Testis (tissue), 3 donors: ENCODE data around the gene LMNTD2. TPM values are rescaled to one million over a fixed set of nuclear protein-coding genes. Genes with fewer than 3 reads are reported as not detected.
"Not testable (repeated sequence)": the region's sequence is repeated elsewhere in the genome, so short reads cannot be mapped to it uniquely, and the experiment has no call there.

Source experiments
- DNase-seq: peaks from one replicate; pipeline ENCODE4 v3.0.0-alpha.2; 2019
- H3K27ac ChIP-seq, 2 donors: fragments of 200-600 bp; sonication (generic); one replicate each; pipeline ENCODE4 v1.5.1; 2019
- H3K27me3 ChIP-seq: fragments of 200-600 bp; sonication (generic); one replicate; pipeline ENCODE4 v1.5.1; 2019
- H3K36me3 ChIP-seq: fragments of 200-600 bp; sonication (generic); one replicate; pipeline ENCODE4 v1.5.1; 2017; ENCODE audit warnings: low read depth; ENCODE audit errors: missing control alignments
- H3K4me1 ChIP-seq: fragments of 200-600 bp; sonication (generic); one replicate; pipeline ENCODE4 v1.5.1; 2019
- H3K4me3 ChIP-seq, 2 donors: fragments of 200-600 bp; sonication (generic); one replicate each; pipeline ENCODE4 v1.5.1; 2017 to 2019
- H3K9me3 ChIP-seq: fragments of 200-600 bp; sonication (generic); one replicate; pipeline ENCODE4 v1.5.1; 2017
- POLR2A ChIP-seq: fragments of 450-650 bp; IDR thresholded peaks from one replicate; pipeline ENCODE4 v1.6.1; 2017; ENCODE audit warnings: antibody characterized with exemption, mild to moderate bottlenecking, moderate library complexity
- WGBS, 2 donors: methylation state at CpG; one replicate each; pipeline ENCODE4 v1.1.5; 2018; 5-methylcytosine and 5-hydroxymethylcytosine counted together
- intact Hi-C: fragments of 100-400 bp; cut with DNase I; formaldehyde crosslinking; loops from one replicate; pipeline ENCODE4 v1.15.1; 2023; ENCODE audit warnings: low total_unique reads
- polyA plus RNA-seq: library from polyadenylated mRNA; stranded (reverse); fragments of 350-450 nt; fragmentation: Illumina TruSeq; extraction: RNeasy Lipid Tissue Mini Kit (QIAGEN cat#74804); gene quantifications from one replicate; pipeline ENCODE4 v1.2.3, GENCODE V29; 2014; ENCODE audit warnings: low read depth, low replicate concordance; ENCODE audit not compliant: insufficient read depth
- total RNA-seq, 2 donors: library from RNA; depleted of rRNA; stranded (reverse); fragments of >200 nt; gene quantifications; one replicate each; pipeline ENCODE4 v1.2.3, GENCODE V29; 2016
- TF ChIP-seq, protein P1 (sequence below), 3 experiments: fragments of 450-650 bp in 2 of 3; fragments of 200-600 bp in 1 of 3; sonication (generic) in 1 of 3; IDR thresholded peaks; one replicate each; pipeline ENCODE4 v1.5.1; 2016 to 2019; ENCODE audit warnings: antibody characterized with exemption in 3 of 3, mild to moderate bottlenecking in 2 of 3, moderate library complexity in 1 of 3

Gene LMNTD2
- total and polyA plus RNA-seq, 3 donors from 2014 or later: 26.1 to 59.9 (median 29.2) TPM

DNA sequence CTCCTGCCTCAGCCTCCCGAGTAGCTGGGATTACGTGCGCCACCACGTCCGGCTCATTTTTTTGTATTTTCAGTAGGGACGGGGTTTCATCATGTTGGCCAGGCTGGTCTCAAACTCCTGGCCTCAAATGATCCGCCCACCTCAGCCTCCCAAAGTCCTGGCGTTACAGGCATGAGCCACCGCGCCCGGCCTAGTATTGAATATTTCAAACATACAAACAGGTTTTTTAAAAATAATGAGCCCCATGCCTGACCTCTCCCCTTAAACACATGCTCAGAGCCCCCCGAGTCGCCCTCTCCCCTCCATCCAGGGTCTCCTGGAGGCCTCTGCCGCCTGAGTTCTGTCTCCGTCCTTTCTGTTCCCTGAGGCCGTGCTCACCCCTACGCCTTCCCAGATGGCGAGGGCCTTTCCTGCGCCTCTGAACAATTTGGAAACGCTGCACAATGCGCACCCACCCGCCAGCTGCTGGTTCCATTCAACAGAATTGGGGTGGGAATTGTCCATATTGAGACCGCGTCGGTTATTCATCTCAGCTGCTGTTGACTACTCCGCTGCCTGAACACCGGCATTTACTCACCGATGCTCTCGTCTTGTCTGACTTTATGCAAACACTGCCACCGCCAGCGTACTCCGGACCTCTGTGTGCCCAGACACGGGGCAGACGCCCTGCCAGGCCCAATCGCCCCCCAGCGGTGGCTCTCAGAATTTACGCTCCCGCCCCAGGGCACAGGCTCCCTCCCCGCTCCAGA, 39.9 kb downstream of the LMNTD2 start:
- TF ChIP-seq, protein P1, sequence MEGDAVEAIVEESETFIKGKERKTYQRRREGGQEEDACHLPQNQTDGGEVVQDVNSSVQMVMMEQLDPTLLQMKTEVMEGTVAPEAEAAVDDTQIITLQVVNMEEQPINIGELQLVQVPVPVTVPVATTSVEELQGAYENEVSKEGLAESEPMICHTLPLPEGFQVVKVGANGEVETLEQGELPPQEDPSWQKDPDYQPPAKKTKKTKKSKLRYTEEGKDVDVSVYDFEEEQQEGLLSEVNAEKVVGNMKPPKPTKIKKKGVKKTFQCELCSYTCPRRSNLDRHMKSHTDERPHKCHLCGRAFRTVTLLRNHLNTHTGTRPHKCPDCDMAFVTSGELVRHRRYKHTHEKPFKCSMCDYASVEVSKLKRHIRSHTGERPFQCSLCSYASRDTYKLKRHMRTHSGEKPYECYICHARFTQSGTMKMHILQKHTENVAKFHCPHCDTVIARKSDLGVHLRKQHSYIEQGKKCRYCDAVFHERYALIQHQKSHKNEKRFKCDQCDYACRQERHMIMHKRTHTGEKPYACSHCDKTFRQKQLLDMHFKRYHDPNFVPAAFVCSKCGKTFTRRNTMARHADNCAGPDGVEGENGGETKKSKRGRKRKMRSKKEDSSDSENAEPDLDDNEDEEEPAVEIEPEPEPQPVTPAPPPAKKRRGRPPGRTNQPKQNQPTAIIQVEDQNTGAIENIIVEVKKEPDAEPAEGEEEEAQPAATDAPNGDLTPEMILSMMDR (IDR thresholded peaks at IDR 0.05): no peak
- no peak for TF ChIP-seq POLR2A
- no peak overlapping the region for H3K27ac ChIP-seq
- DNase-seq: no peak
- no peaks in the 10 kb centered on the region for H3K4me1 ChIP-seq
- intact Hi-C loops: no loop called here
- H3K27me3 ChIP-seq: no peaks in the 10 kb centered on the region
- no peaks in the 10 kb centered on the region for H3K36me3 ChIP-seq
- no peaks in the 10 kb centered on the region for H3K9me3 ChIP-seq
- H3K4me3 ChIP-seq: no peak overlapping the region
- 83 to 90% methylated on average over 39 of the region's 39 CpGs for WGBS, 2 donors

DNA sequence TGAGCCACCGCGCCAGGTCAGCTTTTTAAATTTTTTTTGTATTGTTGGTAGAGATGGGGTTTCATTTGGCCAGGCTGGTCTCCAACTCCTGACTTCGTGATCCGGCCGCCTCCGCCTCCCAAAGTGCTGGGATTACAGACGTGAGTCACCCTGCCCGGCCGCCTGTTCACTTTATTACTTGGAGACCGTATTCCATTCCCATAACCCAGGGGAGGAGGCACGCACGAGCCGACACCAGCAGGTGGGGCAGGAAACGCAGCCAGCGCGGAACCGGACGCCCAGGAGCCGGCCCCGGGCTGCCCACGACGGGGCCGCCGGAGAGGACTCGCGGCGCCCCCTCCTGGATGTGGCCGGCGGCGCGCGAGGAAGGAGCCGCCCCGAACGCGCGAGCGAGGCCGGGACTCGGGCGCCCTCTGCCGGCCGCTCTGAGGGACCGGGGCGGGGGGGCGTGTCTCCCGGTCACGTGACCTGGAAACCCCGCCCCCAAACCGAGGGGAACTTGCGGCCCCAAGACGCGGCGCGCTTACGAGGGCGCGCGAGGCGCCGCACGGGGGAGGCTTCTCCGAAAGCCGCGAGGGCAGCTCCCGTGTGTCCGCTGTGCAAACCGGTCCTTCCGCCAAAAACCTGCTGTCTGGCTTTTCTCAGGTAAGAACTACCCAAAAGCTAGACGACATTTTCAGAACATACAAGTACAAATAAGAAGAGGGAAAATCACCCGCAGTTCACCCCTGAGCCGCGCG, 41.9 kb downstream of the LMNTD2 start:
- Histone ChIP-seq H3K36me3 (no peaks in the 10 kb centered on the region), H3K27me3 (no peaks in the 10 kb centered on the region), H3K4me1 (no peaks in the 10 kb centered on the region), H3K4me3 (peak overlapping the region; percentile 13 to 21), H3K9me3 (no peaks in the 10 kb centered on the region), H3K27ac (peak overlapping the region in 1 of 2 donors; percentile 74)
- intact Hi-C loops: no loop called here
- WGBS, 2 donors: 9 to 22% methylated on average over 33 to 50 of the region's 74 CpGs
- TF ChIP-seq, protein P1 (IDR thresholded peaks at IDR 0.05): peak; percentile 99 to 100 (median 99)
- no peak for TF ChIP-seq POLR2A
- peak; percentile 86 for DNase-seq

DNA sequence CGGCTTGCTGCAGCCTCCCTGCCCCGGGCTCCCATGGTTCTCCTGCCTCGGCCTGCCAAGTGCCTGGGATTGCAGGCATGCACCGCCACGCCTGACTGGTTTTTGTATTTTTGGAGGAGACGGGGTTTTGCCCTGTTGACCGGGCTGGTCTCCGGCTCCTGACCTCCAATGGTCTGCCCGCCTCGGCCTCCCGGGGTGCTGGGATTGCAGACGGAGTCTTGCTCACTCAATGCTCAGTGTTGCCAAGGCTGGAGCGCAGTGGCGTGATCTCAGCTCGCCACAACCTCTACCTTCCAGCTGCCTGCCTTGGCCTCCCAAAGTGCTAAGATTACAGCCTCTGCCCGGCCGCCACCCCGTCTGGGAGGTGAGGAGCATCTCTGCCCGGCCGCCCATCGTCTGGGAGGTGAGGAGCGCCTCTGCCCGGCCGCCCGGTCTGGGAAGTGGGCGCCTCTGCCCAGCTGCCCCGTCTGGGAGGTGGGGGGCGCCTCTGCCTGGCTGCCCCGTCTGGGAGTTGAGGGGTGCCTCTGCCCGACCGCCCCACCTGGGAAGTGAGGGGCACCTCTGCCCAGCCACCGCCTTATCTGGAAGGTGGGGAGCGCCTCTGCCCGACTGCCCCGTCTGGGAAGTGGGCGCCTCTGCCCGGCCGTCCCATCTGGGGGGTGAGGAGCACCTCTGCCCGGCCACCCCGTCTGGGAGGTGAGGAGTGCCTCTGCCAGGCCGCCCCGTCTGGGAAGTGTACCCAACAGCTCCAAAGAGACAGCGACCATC, 43.4 kb downstream of the LMNTD2 start:
- H3K4me3 ChIP-seq, H3K27me3 ChIP-seq, H3K9me3 ChIP-seq, H3K4me1 ChIP-seq, intact Hi-C loops, H3K27ac ChIP-seq, DNase-seq, H3K36me3 ChIP-seq: not testable (repeated sequence)
- 94% methylated on average over 12 to 33 of the region's 43 CpGs for WGBS, 2 donors

DNA sequence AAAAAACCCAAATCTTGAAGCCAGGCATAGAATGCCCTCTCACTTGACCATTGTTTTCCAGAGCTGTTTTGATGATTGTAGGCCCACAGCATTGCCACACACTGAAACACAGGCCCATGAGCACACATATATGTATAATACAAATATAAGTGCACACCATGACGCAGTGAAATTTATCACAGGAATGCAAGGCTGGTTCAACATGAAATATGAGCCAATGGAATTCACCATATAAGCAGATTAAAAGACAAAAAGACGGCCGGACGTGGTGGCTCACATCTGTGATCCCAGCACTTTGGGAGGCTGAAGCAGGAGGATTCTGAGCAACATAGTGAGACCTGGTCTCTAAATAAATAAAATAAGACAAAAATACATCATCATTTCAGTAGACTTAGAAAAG, 44.1 kb downstream of the LMNTD2 start:
- H3K36me3 ChIP-seq: no peaks in the 10 kb centered on the region
- no peak overlapping the region for H3K4me3 ChIP-seq
- no peak overlapping the region for H3K27ac ChIP-seq
- 90 to 97% methylated on average over 4 of the region's 4 CpGs for WGBS, 2 donors
- no peaks in the 10 kb centered on the region for H3K9me3 ChIP-seq
- TF ChIP-seq POLR2A: no peak
- TF ChIP-seq, protein P1 (IDR thresholded peaks at IDR 0.05): no peak
- H3K4me1 ChIP-seq: no peaks in the 10 kb centered on the region
- intact Hi-C loops: no loop called here
- DNase-seq: no peak
- H3K27me3 ChIP-seq: no peaks in the 10 kb centered on the region

DNA sequence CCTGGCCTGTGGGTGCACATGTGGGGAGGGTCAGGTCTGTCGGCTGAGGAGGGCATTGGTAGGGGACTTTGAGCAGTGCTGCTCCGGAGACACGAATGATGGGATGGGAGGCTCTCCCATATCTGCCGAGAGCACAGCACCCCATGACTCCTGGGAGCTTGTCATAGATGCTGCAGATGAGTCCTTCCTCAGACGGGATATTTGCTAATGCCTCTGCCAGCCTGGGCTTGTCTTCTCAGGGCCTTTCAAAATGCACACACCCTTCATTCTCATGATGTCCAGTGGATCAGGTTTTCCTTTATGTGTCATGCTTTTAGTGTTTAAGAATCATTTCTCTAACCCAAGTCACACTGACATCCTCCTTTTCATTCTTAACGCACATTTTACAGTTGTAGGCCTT, 45.4 kb downstream of the LMNTD2 start:
- intact Hi-C loops: no loop called here
- TF ChIP-seq, protein P1 (IDR thresholded peaks at IDR 0.05): no peak
- Histone ChIP-seq H3K27me3 (no peaks in the 10 kb centered on the region), H3K4me1 (no peaks in the 10 kb centered on the region), H3K27ac (no peak overlapping the region), H3K9me3 (no peaks in the 10 kb centered on the region), H3K36me3 (no peaks in the 10 kb centered on the region), H3K4me3 (no peak overlapping the region)
- WGBS, 2 donors: 91 to 97% methylated on average over 6 of the region's 6 CpGs
- no peak for DNase-seq
